ENCODE measurements around the gene SMOC1.

The SMOC1 gene

DNA sequence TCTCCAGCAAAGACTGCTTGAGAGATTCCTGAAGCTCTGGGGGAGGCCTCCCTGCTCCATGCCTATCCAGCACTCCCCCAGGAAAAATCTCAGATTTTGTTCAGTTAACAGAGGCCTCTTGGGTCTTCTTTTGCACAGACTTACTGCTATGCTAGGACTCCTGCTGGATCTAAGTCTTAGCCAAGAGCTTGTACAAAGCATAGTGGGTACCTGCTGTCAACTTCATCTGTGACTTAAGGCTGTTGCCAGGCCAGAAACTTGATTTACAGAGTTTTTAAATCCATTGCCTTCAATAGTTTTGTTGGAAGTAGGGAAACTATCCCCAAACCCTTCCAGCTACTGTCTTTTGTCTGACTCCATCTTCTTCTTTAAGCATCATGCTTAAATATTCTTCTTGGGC, 140.5 kb downstream of the SMOC1 start:
- no peak for TF ChIP-seq JUND (IDR thresholded peaks at IDR 0.05; ENCODE audit: low read depth)
- in situ Hi-C loops (cut with HindIII; ENCODE audit: low pct_unique_long_range_greater_than_20kb, low sequenced_read_pairs), result no loop called here
- no peak for DNase-seq (ENCODE audit: low read depth in 1 of 2, low spot score in 1 of 2)

DNA sequence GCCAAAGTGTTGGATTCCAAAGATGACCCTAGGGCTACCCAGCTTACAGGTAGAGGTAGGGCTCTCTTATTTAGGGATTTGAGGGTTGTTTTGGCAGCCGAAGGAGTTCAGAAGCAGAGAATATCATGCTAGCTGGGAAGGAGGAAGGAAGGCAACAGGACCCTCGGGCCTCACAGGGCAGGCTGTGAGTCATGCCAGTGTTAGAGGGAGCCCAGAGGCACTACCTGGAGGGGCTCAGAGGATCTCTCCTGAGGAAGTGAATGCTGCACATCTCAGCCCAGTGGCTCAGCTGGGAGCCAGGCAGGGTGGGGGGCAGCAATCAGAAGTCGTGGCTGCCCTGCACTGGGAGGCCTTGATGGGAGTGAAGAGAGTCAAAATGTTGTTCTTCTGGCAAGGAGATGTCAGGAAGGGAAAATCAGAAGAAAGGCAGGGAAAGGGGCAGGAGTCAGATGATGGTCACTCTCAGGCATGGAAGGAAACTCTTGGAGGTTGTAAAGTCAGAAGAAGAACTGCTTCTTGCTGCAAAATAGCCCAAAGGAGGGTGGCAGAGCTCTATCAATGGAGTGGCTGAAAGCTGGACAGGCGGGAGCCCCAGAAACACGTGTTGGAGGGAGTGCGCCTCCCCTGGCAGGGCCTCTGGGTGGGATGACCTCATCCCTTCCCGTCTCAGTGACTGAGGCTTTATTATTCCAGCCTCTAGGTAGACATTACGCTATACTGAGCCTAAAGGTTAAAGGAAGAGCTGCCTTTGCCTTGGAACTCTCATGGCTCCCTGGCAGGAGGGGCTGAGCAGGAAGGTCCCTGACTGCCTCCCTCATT, 141.3 kb downstream of the SMOC1 start:
- in situ Hi-C loops (cut with HindIII; ENCODE audit: low pct_unique_long_range_greater_than_20kb, low sequenced_read_pairs), result no loop called here
- no peak for TF ChIP-seq JUND (IDR thresholded peaks at IDR 0.05; ENCODE audit: low read depth)
- DNase-seq (ENCODE audit: low read depth in 1 of 2, low spot score in 1 of 2), result no peak

DNA sequence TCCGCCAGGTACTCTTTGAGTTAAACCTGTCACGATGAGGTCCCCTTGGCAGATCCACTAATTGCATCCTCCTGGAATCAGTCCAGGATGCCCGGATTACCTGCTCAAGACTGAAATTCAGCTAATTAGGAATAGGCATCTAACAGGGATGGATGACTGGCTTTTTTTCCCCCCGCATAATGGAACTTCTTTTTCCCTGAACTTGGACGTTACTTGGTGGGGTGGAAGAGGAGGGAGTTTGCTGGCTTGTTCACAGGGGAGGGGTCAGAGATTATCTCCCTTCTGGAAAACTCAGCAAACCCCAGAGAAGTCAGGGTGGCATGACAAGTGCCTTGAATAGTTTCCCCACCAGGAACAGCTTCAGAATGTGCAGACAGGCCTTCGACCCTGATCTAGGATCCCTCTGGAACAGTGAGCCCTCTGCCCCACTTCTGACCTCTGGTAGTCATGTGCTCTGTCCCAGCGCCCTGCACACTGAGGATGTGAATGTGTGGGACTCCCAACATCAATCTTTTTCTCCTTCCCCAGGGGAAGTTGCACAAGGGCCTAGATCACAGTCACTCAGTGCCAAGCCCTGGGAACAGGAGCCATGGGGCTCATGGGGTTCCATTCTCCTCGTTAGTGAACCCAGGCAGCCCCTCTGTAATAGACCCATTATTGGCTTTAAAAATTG, 142.5 kb downstream of the SMOC1 start:
- DNase-seq (ENCODE audit: low read depth in 1 of 2, low spot score in 1 of 2), result no peak
- no peak for TF ChIP-seq JUND (IDR thresholded peaks at IDR 0.05; ENCODE audit: low read depth)
- in situ Hi-C loops (cut with HindIII; ENCODE audit: low pct_unique_long_range_greater_than_20kb, low sequenced_read_pairs), result no loop called here

DNA sequence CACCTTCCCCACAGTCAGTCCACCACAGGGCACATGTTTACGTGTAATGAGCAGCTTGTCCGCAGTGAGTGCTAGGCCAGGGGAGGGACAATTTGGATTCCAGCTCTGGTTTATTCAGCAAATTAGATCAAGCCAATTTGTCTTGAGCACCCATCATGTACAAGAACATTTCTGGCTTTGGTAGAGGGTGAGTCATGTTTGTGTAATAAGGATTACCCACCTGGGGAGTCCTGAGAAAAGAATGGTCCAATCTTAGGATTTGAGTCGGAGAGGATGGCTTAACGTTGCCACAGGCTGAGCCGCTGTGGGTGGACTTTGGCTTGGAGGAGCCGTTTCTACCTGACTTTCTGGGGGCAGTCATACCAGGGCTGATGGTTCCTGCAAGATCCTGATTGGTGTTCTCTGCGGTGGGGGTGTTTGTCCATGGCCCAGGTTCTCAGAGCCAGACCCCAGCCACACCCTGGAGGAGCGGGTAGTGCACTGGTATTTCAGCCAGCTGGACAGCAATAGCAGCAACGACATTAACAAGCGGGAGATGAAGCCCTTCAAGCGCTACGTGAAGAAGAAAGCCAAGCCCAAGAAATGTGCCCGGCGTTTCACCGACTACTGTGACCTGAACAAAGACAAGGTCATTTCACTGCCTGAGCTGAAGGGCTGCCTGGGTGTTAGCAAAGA, 143.7 kb downstream of the SMOC1 start:
- in situ Hi-C loops (cut with HindIII; ENCODE audit: low pct_unique_long_range_greater_than_20kb, low sequenced_read_pairs), result no loop called here
- TF ChIP-seq JUND (IDR thresholded peaks at IDR 0.05; ENCODE audit: low read depth), result no peak
- no peak for DNase-seq (ENCODE audit: low read depth in 1 of 2, low spot score in 1 of 2)

DNA sequence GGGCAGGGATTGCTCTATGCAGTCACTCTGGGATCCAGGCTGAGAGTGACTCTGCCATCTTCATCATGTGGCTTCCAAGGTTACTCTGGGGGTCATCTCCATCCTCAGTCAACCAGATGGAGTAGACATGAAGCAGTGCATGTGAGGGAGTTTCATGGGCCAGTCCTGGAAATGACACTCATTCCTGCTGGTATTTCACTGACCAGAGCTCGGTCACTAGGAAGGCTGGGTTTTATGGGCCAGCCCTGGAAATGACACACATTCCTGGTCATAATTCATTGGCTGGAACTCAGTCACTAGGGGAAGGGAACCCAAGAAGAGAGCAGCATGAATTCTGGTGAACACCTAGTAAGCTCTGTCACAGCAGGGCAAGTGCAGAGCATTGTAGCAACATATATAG, 144.7 kb downstream of the SMOC1 start:
- in situ Hi-C loops (cut with HindIII; ENCODE audit: low pct_unique_long_range_greater_than_20kb, low sequenced_read_pairs), result no loop called here
- TF ChIP-seq JUND (IDR thresholded peaks at IDR 0.05; ENCODE audit: low read depth), result no peak
- no peak for DNase-seq (ENCODE audit: low read depth in 1 of 2, low spot score in 1 of 2)

DNA sequence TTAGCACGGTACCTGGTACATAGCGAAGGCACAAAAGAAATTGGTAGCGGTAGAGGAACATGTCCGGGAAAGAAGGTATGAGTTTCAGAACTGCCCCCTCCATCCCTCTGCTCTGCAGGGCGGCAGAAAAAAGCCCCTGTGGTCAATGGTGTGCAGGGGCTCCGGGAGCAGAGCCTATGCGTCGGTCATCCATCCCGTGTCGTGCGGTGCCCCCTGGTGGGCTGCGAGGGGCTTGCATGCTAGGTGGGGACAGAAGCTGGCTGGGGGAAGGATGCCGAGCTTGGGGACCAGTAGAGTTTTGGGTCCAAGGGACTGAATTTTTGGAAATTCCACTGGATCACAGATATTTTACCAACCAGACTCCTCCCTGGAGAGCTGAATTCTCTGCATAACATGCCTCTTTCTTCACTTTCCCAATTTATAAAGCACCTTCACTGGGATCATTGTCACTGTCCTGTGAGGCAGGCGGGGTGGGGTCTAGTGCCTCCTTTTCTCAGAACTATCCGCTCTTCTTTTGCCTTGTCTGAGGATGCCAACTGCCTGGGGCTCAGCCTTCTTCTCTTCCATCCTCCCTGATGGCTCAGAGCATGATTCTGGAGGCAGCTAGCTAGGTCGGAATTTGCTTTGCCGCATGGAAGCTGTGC, 148.7 kb downstream of the SMOC1 start:
- in situ Hi-C loops (cut with HindIII; ENCODE audit: low pct_unique_long_range_greater_than_20kb, low sequenced_read_pairs), result no loop called here

DNA sequence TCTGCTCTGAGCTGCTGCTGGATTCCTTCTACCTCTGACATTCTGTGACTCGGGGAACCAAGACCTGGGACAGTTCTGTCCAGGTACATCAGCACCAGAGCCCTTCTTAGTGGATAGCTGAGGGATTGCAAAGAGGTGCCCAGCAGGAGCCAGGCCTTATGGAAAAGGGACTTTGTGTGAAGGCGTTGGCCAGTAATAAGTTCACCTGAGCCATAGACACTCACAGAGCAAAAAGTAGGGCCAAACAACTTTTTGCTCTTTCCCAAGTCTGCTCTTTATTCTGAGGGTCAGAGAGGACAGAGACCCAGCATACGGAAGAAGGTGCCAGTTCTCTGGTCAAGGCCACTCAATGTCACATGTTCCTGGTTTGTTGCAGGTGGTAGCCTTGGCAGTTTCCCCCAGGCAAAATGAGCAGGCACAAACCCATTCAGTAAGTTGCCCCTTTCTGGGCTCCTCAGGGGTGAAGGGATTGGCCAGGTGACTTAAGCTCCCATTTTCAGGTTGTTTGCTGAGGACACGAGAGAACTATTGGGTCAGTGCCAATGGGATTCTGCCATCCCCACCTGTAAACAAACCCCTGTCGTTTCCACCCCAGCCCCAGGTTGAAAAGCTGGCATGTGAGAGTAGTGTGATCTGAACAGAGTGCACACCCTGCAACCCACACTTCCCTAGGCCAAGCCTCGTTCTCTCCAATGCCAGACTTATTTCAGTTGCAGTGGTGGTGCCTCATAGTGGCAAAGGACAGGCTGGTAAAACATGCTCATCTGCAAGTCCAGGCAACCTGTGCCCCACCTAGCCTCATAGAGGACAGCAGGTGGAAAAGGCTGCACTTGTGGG, 150.3 kb downstream of the SMOC1 start:
- peak in 1 of 2 experiments; percentile 37 for DNase-seq (ENCODE audit: low read depth in 1 of 2, low spot score in 1 of 2)
- in situ Hi-C loops (cut with HindIII; ENCODE audit: low pct_unique_long_range_greater_than_20kb, low sequenced_read_pairs), result no loop called here
- TF ChIP-seq JUND (IDR thresholded peaks at IDR 0.05; ENCODE audit: low read depth), result no peak

More for the DNA sequence above, 148.7 kb downstream of the SMOC1 start:
- TF ChIP-seq JUND (IDR thresholded peaks at IDR 0.05; ENCODE audit: low read depth), result no peak
- peak; percentile 67 to 73 for DNase-seq (ENCODE audit: low read depth in 1 of 2, low spot score in 1 of 2)

DNA sequence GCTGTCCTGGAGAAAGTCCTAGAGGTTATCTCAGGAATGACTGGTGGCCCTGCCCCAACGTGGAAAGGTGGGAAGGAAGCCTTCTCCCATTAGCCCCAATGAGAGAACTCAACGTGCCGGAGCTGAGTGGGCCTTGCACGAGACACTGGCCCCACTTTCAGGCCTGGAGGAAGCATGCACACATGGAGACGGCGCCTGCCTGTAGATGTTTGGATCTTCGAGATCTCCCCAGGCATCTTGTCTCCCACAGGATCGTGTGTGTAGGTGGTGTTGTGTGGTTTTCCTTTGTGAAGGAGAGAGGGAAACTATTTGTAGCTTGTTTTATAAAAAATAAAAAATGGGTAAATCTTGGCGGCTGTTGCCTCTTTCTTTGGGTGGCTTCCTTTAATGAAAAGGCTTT, 152.8 kb downstream of the SMOC1 start:
- TF ChIP-seq JUND (IDR thresholded peaks at IDR 0.05; ENCODE audit: low read depth), result no peak
- no peak for DNase-seq (ENCODE audit: low read depth in 1 of 2, low spot score in 1 of 2)
- in situ Hi-C loops (cut with HindIII; ENCODE audit: low pct_unique_long_range_greater_than_20kb, low sequenced_read_pairs), result no loop called here

DNA sequence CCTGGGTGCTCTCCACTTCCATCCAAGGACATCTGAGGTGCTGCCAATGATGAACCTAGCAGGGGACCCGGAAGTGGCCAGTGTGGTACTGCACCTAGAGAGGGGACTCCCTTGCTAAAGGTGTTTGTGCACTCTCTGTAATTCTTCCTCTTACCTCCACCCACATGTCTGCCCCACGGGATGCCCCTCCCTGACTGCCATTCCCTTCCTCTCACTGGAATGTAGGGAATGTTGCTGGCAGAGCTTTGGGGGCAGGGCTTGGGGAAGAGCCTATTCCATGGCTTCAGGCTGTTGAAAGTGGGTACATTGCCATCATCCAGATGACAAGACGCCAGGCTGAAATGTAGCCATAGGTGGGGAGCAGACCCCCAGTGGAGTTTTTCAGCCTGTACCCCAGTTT, 153.2 kb downstream of the SMOC1 start:
- in situ Hi-C loops (cut with HindIII; ENCODE audit: low pct_unique_long_range_greater_than_20kb, low sequenced_read_pairs), result no loop called here
- DNase-seq (ENCODE audit: low read depth in 1 of 2, low spot score in 1 of 2), result peak; percentile 36 to 80
- TF ChIP-seq JUND (IDR thresholded peaks at IDR 0.05; ENCODE audit: low read depth), result no peak

DNA sequence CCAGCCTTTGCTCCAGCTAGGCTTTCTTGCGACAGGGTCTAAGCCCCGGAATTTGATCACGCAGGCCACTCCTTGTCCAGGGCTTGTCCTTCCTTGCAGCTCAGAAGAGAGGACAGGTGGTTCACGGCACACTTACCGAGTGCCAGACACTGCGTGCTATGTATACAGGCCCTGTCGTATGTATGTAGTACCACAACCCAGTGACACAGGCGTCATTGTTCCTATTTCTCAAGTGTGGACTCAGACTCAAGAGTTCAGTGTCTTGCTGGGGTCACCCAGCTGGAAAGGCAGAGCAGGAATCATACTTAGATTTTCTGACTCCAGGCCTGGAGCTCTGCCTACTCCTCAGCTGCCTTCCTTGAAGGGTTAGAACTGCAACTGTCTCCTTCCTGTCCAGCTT, 153.9 kb downstream of the SMOC1 start:
- in situ Hi-C loops (cut with HindIII; ENCODE audit: low pct_unique_long_range_greater_than_20kb, low sequenced_read_pairs), result no loop called here
- DNase-seq (ENCODE audit: low read depth in 1 of 2, low spot score in 1 of 2), result no peak
- no peak for TF ChIP-seq JUND (IDR thresholded peaks at IDR 0.05; ENCODE audit: low read depth)

DNA sequence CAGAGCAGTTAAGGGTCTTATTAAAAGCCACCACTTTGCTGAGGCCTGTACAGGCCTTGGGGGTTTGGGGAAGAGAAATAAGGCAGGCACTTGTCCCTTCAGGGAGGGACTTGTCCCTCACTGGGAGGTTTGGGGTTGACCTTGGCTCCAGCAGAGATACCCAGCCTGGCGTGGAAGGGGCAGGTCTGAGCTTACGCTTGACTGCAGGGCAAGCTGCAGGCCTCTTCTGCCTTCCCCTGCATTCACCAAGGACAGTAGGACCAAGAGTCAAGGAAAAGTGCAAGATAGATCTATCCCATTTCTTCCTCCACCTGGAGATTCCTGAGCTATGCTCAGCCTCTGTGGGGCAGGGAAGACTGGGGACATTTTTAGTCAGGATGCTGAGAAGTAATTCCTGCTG, 154.3 kb downstream of the SMOC1 start:
- no peak for TF ChIP-seq JUND (IDR thresholded peaks at IDR 0.05; ENCODE audit: low read depth)
- in situ Hi-C loops (cut with HindIII; ENCODE audit: low pct_unique_long_range_greater_than_20kb, low sequenced_read_pairs), result no loop called here

DNA sequence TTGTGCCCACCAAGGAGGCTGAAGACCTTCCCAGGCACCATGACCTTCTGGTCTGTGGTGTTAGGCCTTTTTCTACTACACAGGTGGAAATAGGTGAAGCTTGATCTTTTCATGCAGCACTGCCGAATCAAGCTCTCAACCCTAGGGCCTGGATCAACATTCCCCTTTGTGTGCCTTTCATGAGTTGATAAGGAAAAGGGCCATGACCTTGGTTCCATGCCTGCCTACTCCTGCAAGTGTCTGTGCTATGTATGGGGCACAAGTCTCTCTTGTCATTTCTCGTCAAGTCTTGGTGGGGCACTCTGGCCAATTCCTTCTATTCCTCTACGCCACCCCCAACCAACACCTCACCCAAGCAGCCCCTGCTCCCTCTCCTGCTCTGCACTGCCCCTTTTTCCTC, 155.0 kb downstream of the SMOC1 start:
- in situ Hi-C loops (cut with HindIII; ENCODE audit: low pct_unique_long_range_greater_than_20kb, low sequenced_read_pairs), result no loop called here
- DNase-seq (ENCODE audit: low read depth in 1 of 2, low spot score in 1 of 2), result no peak
- TF ChIP-seq JUND (IDR thresholded peaks at IDR 0.05; ENCODE audit: low read depth), result no peak

More for the DNA sequence above, 154.3 kb downstream of the SMOC1 start:
- no peak for DNase-seq (ENCODE audit: low read depth in 1 of 2, low spot score in 1 of 2)

Measured in T47D (cell line).